Activated CD8-positive, alpha-beta memory T cell treated with anti-CD3 and anti-CD28 coated beads for 1 hour (primary cell): ENCODE measurements around the gene DNAJB12.
"Not testable (repeated sequence)": the region's sequence is repeated elsewhere in the genome, so short reads cannot be mapped to it uniquely, and the experiment has no call there.

Source experiments
- DNase-seq, 2 donors: peaks; one replicate each; pipeline ENCODE4 v3.0.0-alpha.2; 2020; ENCODE audit warnings: low read depth in 1 of 2; ENCODE audit errors: extremely low read depth in 1 of 2

Gene DNAJB12

GRCh38 chr10:72297281-72297804 lies 57.4 kb downstream of the DNAJB12 start:
- peak; percentile 87 to 92 for DNase-seq

- DNase-seq: not testable (repeated sequence)
Observed at GRCh38 chr10:72296829-72297280, 57.9 kb downstream of the DNAJB12 start.

- no peak for DNase-seq
Observed at GRCh38 chr10:72295330-72295910, 59.3 kb downstream of the DNAJB12 start.

GRCh38 chr10:72292223-72292691 lies 62.5 kb downstream of the DNAJB12 start:
- DNase-seq: no peak

GRCh38 chr10:72291019-72291532 lies 63.6 kb downstream of the DNAJB12 start:
- DNase-seq: no peak

- DNase-seq: no peak
Observed at GRCh38 chr10:72285972-72286521, 68.7 kb downstream of the DNAJB12 start.

GRCh38 chr10:72283131-72283530 lies 71.6 kb downstream of the DNAJB12 start:
- DNase-seq: no peak
